ENCODE measurements around the gene TLE6. TPM values are rescaled to one million over a fixed set of nuclear protein-coding genes. Genes with fewer than 3 reads are reported as not detected.

Gene TLE6
- total RNA-seq, 1 donor from 2014 or later, result not detected

GRCh38 chr19:2974342-2975041 lies 2.9 kb upstream of the TLE6 start:
- DNase-seq, result no peak

DNA sequence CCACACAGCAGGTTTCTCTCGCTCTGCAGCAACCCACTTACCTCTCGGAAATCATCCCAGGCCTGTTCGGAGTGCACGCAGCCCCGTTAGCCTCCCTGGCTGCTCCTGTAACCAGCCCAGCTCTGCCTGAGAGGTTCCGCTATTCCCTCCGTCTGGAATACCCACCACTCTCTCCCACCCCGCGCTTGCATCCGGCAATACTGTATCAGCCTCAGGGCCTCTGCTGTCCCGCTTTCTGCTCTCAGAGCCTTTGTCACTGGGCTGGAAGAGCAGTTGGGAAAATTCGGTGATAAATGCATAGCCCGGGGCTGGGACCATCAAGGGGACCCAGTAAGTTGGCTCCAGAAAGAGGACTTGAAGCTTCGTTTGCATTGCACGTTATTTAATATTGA lies 759 bp upstream of the TLE6 start:
- H3K4me1 Mint-ChIP-seq (ENCODE audit: low read depth, unreplicated experiment), result peaks cover 4% of the 10 kb centered on the region
- H3K4me3 Mint-ChIP-seq (ENCODE audit: unreplicated experiment), result peak overlapping the region; percentile 75
- no peak overlapping the region for H3K27ac Mint-ChIP-seq (ENCODE audit: unreplicated experiment)
- no peak for DNase-seq
- H3K9me3 Mint-ChIP-seq (ENCODE audit: unreplicated experiment), result peaks cover 6% of the 10 kb centered on the region
- no peaks in the 10 kb centered on the region for H3K36me3 Mint-ChIP-seq (ENCODE audit: unreplicated experiment)
- peaks cover 17% of the 10 kb centered on the region for H3K27me3 Mint-ChIP-seq (ENCODE audit: unreplicated experiment)
- no peak for TF ChIP-seq CTCF (IDR thresholded peaks at IDR 0.05; ENCODE audit: partially characterized antibody, unreplicated experiment)

More at GRCh38 chr19:2974342-2975041, 2.9 kb upstream of the TLE6 start:
- H3K4me3 Mint-ChIP-seq (ENCODE audit: unreplicated experiment), result no peak overlapping the region
- no peaks in the 10 kb centered on the region for H3K36me3 Mint-ChIP-seq (ENCODE audit: unreplicated experiment)
- H3K4me1 Mint-ChIP-seq (ENCODE audit: low read depth, unreplicated experiment), result peaks cover 4% of the 10 kb centered on the region
- H3K27me3 Mint-ChIP-seq (ENCODE audit: unreplicated experiment), result peaks cover 13% of the 10 kb centered on the region
- peaks cover 6% of the 10 kb centered on the region for H3K9me3 Mint-ChIP-seq (ENCODE audit: unreplicated experiment)
- H3K27ac Mint-ChIP-seq (ENCODE audit: unreplicated experiment), result no peak overlapping the region
- no peak for TF ChIP-seq CTCF (IDR thresholded peaks at IDR 0.05; ENCODE audit: partially characterized antibody, unreplicated experiment)

DNA sequence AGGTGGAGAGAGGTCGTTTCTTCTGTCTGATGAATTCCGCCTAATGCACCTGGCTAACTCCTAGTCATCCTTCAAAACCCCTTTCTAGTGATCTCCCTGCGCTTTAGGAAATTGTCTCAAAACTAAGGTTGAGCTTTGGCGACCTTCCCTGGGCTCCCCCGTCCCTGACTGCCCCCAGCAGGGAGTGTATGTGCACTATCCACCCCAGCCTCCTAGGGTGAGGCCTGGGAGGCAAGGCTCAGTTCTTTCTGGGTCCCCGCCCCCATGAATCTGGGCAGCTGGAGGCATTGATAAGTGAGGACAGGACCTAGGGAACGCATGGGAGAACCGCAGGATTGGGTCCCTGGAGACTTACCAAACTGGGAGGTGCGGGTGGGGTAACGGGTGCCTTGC lies 378 bp downstream of the TLE6 start:
- no peak overlapping the region for H3K27ac Mint-ChIP-seq (ENCODE audit: unreplicated experiment)
- H3K36me3 Mint-ChIP-seq (ENCODE audit: unreplicated experiment), result no peaks in the 10 kb centered on the region
- no peak overlapping the region for H3K4me3 Mint-ChIP-seq (ENCODE audit: unreplicated experiment)
- no peak for TF ChIP-seq CTCF (IDR thresholded peaks at IDR 0.05; ENCODE audit: partially characterized antibody, unreplicated experiment)
- H3K9me3 Mint-ChIP-seq (ENCODE audit: unreplicated experiment), result peaks cover 8% of the 10 kb centered on the region
- H3K27me3 Mint-ChIP-seq (ENCODE audit: unreplicated experiment), result peaks cover 19% of the 10 kb centered on the region
- no peak for DNase-seq
- H3K4me1 Mint-ChIP-seq (ENCODE audit: low read depth, unreplicated experiment), result peaks cover 6% of the 10 kb centered on the region

DNA sequence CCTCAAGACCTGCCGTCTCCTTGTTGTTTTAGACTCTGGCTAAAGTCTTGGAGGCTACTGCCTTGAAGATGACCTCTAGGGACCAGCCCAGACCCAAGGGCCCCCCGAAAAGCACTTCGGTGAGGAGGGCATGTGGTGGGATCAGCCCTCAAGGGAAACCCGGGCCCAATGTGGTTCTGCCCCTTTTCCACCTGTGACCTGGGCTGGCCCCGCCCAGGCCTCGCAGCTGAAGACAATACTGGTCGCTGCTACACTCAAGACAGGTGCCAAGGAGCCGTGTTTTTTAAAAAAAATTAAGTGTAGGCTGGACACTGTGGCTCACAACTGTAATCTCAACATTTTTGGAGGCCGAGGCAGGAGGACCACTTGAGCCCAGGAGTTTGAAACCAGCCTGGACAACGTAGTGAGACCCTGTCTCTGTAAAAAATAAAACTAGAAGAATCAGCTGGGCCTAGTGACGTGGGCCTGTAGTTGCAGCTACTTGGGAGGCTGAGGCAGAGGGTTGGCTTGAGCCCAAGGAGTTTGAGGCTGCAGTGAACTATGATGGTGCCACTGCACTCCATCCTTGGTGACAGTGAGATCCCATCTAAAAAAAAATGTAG lies 903 bp downstream of the TLE6 start:
- H3K9me3 Mint-ChIP-seq (ENCODE audit: unreplicated experiment), result peaks cover 10% of the 10 kb centered on the region

More for the DNA sequence above, 903 bp downstream of the TLE6 start:
- Mint-ChIP-seq H3K36me3 (ENCODE audit: unreplicated experiment) (no peaks in the 10 kb centered on the region), H3K4me3 (ENCODE audit: unreplicated experiment) (no peak overlapping the region), H3K4me1 (ENCODE audit: low read depth, unreplicated experiment) (peaks cover 9% of the 10 kb centered on the region), H3K27ac (ENCODE audit: unreplicated experiment) (no peak overlapping the region), H3K27me3 (ENCODE audit: unreplicated experiment) (peaks cover 18% of the 10 kb centered on the region)
- no peak for TF ChIP-seq CTCF (IDR thresholded peaks at IDR 0.05; ENCODE audit: partially characterized antibody, unreplicated experiment)
- no peak for DNase-seq
